HTR-8/SVneo (cell line): ENCODE measurements around the gene TUBB6.

ENCODE experiments used
- DNase-seq: peaks from one replicate; pipeline ENCODE4 v3.0.0; 2011; ENCODE audit warnings: low spot score, mixed read lengths; ENCODE audit not compliant: insufficient read length
- FAIRE-seq: peaks from 2 replicates; lab custom pipeline; 2011; peaks lifted over from hg19 to GRCh38; lab: Jason Lieb, UNC

Gene TUBB6

DNA sequence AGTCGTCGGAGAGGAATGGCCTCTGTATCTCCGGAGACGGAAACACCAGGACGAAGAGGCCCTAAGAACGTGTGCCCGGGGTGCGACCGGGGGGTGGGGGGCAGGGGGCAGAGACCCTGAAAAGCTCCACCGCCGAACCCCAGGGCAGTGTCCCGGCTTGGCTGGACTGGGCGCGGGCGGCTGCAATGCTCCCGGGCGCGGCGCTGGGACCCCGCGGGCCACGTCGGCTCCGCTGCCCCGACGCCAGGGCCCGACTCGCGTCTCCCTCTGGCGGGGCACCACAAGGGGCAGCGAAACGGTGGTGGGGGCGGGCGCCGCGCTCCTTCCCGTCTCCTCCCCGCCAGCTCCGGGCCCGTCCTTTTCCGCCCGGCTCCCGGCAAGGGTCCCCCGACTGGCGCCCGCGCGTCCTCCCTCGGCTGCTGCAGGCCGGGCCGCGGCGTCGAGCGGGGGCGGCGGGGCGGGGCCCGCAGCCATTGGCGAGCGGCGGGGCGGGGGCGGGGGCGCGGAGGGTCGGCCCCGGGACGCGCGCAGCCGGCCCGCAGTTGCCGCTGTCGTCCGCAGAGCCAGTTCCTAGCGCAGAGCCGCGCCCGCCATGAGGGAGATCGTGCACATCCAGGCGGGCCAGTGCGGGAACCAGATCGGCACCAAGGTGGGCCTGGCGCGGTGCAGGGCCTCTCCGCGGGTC lies at the start of gene TUBB6:
Gene TUBB6, plus strand, starts transcription at position 541 of the 685 bp plus-strand sequence. Its CDS starts 52 bp downstream, at position 593.
- FAIRE-seq = no peak
- no peak for DNase-seq

DNA sequence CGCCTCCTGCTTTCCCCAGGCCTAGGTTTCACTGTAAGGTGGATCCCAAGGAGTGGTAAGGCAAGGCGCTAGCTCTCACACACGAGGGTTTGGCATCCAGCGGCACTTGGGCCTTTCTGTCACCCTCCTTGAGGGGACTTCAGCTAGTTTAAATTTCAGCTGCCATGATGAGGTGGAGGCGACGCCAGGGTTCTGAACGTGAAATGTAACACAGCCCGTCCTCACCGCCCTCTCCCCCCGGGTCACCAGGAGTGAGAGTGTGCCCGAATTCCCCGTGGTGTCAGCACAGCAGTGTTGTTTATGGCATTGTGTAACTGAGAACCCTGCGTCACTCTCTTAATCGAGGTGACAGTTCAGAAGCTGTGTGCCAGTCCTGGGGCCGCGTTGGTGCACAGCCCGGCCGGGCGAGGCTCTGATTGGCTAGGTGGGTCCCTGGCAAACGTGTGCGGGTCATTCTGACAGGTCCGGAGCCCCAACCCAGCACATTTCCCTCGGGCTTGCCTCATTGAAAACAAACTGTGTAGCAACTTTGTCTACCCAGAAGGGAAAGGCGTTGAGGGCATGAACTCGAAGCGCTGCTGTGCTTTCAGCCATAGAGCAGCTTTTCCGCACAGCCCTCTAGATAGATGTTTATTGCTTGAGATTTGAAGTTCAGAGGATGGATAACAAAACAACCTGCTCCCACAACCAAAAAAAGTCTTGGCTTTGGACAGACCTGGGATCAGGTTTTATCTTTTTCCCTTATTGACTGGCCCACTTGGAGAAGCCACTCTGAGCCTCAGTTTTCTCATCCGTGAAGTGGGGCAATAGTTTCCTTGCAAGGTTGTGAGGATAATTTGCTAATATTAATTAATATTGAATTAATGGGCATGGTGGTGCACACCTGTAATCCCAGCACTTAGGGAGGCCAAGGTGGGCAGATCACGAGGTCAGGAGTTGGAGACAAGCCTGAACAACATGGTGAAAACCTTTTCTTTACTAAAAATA lies 49.0 kb upstream of the TUBB6 start:
- DNase-seq = no peak
- no peak for FAIRE-seq

DNA sequence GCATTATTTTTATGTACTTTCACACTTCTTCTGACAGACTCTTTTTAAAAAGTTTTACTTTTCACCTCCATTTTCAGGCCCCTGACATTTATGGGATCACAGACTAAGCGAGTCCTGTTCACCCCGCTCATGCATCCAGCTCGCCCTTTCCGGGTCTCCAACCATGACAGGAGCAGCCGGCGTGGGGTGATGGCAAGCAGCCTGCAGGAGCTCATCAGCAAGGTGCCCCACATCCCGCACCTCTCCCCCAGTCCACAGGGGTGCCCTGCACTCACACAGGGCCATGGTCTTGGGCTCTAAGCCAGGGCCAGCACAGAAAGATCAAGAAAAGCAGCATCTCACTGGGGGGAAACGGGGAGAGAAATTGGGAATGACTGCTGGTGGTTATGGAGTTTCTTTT lies 45.3 kb upstream of the TUBB6 start:
- DNase-seq = no peak
- FAIRE-seq = no peak

DNA sequence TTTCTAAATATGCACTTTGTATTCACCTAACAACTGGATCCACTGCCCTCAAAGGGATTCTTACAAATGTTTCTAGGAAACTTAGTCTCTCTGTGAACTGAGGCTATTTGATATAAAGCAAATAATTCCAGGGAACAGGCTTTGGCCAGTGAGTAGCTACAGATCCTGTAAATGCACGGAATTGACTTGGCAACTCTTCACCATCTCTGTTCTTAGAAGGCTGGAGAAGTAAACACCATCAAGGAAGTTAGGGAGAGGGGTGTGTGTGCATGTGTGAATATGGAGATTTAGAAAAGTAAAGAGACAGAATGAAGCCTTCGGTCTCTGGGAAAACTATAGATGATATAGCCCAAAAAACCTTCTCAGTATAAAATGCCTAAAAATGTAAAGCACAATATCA lies 43.2 kb upstream of the TUBB6 start:
- FAIRE-seq (no peak), DNase-seq (no peak)

DNA sequence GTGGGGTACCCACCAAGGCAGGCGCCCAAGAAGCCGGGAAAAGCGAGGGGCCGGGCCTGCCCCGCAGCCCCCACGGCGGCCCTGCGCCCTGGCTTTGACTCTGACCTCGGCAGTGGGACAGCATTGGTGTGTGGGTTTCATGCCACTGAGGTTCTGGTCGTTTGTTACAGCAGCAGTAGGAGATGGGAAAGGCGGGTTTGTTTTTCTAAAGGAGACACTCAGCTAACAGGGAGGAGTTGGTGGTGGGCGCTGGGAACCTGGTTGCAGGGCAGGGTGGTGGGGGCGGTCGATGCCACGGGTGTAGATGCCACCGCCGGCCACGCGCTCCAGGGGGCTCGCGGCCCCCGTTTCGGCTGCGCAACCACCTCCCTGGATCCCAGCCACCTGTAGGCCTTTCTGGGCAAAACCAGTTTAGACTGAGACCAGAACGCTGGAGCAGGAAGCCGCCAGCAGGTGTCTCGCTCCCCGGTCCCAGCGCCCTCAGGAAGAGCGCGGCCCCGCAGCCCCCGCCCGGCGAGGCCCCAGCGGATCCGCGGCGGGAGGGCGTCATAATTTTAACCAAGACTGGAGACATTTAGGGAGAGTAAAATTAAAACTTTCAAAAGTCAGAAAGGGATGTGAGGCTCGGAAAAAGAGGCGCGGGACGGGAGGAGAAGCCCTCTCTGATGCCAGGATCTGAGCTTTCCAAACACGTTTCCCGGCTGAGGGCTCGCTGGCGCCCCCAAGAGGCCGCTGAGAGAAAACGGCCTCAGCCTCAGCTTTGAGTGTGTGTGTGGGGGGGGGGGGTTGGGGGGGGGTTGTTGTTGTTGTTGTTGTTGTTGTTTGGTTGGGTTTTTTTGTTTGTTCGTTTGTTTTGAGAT lies 36.4 kb upstream of the TUBB6 start:
- no peak for FAIRE-seq
- DNase-seq = no peak

DNA sequence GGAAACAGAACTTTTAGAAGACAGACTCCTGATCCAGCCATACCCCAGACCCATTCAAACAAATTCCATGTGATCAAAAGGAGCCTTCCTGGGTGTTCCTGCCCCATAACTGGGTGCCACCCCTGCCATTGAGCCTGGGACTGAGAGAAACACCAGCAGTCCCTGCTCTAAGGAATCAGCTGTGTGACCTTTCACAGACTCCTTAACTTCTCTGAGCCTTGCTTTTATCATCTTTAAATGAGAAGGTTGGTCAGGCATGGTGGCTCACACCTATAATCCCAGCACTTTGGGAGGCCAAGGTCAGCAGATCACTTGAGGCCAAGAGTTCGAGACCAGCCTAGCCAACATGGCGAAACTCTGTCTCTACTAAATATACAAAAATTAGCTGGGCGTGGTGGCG lies 33.2 kb upstream of the TUBB6 start:
- FAIRE-seq (no peak), DNase-seq (no peak)

DNA sequence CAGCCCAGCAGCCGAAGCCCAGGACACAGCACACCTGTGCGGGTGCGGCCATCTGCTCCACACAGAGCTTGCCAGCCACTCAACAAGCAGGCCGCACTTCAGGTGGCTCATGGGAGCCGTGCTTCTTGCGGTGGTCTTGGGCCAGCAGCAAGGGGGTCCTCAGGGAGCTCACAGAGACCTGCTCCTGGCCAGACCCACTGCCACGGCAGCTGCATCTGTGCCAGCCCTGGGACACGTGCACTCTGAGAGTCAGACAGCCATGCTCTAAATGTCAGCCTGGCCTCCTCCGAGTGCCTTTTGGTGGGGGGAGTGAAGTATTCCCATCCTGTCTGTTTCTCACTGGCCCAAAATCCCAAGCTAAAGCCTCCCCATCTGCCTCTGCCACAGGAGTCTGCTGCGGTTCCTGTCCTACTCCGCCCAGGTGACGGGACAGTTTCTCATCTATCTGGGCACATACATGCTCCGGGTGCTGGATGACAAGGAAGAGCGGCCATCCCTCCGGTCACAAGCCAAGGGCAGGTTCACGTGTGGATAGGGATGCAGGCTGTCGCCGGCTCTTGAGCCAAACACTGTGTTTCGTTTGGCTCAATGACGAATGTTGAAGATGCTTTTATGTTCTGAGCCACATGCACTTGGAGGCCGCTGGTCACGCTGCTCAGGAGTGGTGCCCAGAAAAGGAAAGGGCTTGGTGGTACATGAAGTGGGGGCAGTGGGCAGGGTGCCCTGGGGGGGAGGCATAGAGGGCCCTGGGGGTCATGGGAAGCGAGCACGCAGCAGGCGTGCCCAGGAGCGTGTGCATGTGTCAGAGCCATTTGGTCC lies 31.1 kb upstream of the TUBB6 start:
- DNase-seq (no peak), FAIRE-seq (no peak)

DNA sequence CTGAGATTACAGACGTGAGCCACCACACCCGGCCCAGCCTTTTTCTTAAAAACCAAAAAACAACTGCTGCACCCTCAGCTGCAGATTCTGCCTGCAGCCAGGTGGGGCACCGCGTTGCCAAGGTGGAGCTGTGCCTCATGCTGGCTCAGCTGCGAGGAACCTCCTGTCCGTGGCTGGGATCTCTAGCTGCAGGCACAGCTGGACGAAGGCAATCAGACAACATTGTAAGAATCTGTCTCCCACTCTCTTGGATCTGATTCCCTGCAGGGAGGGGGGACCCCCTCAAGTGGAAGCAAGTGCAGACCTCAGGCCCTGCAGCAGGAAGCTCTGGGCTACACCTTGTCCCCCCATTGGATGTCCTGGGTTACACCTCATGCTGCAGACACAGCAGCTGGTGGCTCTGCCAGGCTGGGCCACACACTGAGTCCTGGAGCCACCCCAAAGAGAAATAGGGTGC lies 29.8 kb upstream of the TUBB6 start:
- DNase-seq = no peak
- no peak for FAIRE-seq

DNA sequence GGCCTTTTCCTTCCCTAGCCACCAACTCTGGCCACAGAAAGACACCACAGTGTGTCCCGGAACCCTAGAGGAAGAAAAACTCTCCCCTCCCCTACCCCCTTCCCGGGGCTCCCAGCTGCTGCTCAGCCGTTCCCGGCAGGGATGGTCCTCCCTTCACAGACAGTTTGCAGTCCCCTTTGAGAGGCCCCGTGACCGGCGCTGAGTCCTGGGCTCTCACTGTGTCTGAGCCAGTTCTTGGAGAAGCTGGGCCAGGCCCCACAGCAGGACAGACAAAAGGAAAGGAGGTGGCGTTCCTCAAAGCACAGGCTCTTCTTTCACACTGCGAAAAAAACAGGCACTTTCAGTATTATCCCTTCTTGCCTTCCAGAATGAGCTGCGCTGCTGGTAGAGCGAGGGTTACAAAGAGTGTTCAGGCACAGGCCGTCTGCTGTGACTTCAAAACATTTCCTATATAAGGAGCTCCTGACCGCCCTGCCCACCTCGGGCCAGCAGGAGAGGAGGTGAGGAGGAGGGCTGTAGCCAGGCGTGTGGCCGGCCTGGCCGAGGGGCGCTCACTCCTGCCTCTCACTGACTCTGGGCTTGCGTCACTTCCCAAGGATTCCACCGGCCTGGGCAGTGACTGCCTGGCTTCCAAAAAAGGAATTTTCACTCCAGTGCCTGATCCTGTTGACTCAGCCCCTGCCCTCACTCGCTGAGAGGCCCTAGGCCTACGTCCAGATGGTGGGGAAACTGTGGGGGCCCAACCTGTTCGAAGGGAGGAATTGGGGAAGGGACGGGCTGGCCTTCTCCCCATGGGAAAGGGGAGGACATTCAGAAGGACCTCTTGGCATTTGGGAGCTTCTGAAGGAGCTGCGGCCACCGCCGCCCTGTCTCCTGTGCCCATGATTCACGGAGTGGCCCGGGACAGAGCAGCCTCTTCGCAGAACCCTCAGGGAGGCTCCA lies 29.0 kb upstream of the TUBB6 start:
- peak; percentile 82 for FAIRE-seq
- DNase-seq = peak; percentile 84

DNA sequence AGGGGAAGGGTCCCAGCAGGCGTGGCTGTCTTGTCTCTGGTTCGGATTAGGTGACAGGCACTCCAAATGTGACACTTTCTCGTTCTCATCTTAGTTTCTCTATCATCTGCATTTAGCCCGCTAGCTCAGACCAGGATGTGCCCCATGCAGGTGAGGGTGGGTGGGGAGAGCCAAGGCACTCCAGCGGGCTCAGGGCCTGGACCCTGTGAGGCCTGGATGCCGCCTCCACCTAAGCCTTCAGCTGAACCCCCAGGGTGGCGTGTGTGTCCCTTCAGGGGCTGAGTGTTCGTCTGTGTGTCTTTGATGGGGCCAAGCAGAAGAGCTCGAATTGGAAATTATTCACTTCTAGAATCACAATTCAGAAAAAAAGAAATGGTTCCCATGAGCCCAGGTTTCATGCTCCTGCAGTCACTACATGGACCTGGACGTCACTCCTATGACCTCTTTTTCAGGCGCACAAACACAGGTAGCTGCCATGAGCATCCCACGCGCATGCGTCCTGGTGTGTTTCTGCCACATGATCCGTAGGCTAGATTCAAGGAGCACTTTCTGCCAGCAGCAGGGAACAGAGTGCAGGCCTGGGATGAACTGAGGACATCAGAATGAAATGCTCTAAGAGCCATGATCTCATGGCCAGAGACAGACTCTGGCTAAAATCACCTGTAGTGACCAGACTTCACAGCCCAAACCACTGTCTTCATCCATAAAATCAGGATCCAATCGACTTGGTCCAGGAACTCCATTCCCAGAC lies 28.1 kb upstream of the TUBB6 start:
- FAIRE-seq = no peak
- DNase-seq = no peak

DNA sequence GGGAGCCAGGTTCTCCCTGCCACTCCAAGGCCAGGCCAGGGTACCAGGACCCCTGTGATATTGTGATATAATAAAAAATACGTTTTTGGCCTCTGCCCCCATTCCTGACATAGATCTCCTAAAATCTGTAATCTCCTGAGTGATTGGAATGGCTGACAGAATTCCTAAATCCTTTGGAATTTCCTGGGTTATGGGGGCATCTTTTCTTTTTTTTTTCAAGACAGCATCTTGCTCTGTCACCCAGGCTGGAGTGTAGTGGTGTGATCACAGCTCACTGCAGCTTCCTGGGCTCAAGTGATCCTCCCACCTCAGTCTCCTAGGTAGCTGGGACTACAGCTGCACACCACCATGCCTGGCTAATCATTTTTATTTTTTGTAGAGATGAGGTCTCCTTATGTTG lies 26.2 kb upstream of the TUBB6 start:
- FAIRE-seq (no peak), DNase-seq (no peak)

DNA sequence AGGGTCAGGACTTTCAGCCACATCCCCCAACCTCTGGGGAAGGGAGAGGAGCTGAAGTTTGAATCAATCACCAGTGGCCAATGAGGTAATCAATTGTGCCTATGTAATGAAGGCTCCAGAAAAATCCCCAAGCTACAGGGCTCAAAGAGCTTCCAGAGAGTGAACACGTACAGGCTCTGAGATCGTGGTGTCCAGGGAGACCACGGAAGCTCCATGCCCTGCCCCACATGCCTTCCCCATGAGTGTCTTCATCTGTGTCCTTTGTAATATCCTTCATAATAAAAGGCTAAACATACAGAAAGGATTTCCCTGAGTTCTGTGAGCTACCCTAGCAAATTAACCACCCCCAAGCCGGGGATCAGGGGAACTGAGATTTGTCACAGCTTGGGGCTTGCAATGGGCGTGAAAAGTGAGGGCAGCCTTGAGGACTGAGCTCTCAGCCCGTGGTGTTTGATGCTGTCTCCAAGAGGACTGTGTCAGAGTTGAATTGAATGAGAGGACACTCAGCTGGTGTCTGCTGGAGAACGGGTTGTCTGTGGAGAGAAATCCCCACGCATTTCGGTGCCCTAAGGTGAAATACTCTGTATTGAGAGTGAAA lies 25.5 kb upstream of the TUBB6 start:
- DNase-seq (no peak), FAIRE-seq (no peak)

DNA sequence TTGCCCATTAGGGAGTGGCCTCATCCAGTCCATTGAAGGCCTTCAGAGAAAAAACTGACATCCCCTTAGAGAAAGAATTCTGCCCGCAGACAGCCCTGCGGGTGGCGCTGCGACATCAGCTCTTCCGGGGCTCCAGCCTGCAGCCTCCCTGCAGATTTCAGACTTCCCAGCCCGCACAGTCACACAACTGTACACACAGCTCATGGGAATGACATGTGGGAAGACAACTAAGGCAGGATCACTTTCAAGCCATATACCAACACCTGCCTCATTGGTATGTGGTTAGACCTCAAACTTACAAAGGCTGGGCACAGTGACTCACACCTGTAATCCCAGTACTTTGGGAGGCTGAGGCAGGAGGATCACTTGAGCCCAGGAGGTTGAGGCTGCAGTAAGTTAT lies 24.8 kb upstream of the TUBB6 start:
- DNase-seq = no peak
- no peak for FAIRE-seq

DNA sequence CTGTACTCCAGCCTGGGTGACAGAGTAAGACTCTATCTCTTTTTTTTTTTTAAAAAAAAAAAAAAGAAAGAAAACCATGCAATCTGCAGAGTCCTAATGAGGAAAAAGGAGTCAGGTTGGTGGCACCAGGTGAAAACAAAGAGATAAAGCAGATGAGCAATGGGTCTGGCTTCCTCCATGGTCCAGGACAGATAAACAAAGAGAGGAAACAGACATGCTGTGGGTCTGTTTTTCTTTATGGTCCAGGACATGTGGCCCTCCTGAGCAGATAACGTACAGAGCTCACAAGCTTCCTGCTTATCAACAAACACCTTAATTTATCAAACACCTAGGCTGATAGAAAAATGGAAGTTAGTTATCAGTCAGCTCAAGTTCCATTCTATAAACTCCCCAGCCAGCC lies 24.4 kb upstream of the TUBB6 start:
- DNase-seq (no peak), FAIRE-seq (no peak)

DNA sequence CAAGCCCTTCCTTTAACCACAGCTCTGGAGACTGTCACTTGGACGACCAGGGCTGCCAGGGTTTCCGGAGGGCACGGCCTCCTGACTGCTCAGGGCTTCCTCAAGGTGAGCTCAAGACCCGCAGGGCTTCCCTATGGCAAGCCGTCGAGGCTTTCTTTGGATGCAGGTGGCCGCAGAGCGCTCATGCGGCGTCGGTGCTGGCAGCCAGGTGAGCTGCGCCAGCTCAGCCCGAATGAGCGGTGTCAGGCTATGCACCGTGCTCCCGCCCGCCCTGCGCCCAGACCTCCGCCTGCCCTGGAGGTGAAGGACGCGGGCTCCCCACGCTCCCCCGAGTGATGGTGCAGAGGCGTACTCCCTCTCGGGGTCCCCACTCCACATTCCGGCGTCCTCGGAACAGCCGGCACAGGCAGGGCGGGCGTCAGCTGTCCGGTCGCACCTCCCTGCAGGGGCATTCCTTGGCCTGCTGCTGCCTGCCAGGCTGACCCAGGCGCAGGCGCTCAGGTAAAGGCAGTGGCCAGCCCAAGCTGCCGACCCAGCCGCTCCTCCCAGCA lies 20.8 kb upstream of the TUBB6 start:
- DNase-seq (no peak), FAIRE-seq (no peak)

DNA sequence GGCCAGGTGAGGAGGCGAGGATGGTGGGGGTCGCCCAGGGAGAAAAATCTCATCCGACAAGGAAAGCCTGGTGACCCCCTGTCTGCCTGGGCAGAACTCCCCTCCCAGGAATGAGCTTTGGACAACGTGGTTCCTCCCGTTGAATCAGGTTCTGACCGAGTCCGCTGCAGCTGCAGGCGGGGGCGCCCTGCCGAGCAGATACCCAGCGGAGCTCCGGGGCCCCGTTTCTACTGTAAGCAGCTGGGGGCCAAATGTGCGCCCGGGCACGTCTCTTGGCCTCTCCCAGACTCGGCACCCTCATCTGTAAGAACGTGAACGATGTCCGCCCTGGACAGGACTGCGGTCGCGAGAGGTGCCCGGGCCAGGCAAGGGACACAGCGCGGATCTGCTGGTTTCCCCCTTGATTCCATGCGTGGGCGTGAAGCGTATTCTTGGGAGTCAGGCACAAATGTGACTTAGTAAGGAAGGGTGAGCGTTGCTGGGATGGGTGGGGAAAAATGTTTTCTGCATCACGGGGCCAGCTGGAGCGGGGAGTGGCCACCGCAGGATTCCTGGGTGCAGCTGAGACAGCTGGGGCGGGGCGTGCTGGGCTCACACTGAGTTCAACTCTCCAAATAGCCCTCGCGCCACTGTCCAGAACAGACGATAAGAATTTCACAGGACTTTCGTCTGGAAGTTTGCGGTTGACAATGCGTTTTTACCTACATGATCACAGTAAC lies 20.2 kb upstream of the TUBB6 start:
- FAIRE-seq = peak; percentile 58
- peak; percentile 84 for DNase-seq

DNA sequence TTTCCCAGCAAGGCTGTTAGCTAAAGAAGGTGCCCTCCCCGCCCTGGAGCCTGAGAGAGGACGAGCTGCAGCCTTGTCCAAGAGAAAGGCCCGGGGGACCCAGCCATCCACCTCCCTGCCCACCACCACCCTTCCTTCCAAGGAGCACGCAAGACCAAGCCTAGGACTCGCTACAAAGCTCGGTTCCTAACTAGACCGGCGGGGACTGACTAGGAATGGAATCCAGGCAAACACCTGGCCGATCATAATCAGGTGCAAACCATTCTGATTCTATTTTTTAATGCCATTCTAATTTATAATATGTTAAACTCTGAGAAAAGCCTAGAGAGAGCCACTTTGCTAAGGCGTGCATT lies 19.7 kb upstream of the TUBB6 start:
- DNase-seq (no peak), FAIRE-seq (no peak)
